Osteocyte (in vitro differentiated cells): Measurements from ENCODE around the gene CRYM. TPM values are rescaled to one million over a fixed set of nuclear protein-coding genes. Genes with fewer than 3 reads are reported as not detected.

Source experiments
- DNase-seq: peaks from one replicate; pipeline ENCODE4 v3.0.0; 2021; ENCODE audit warnings: mixed read lengths; ENCODE audit not compliant: unreplicated experiment; ENCODE audit errors: extremely low spot score
- H3K27ac Mint-ChIP-seq: one replicate; pipeline ENCODE4 v1.8.0; 2021; ENCODE audit warnings: mild to moderate bottlenecking, mixed read lengths; ENCODE audit not compliant: unreplicated experiment
- H3K27me3 Mint-ChIP-seq: one replicate; pipeline ENCODE4 v1.8.0; 2021; ENCODE audit warnings: mixed read lengths; ENCODE audit not compliant: unreplicated experiment
- H3K36me3 Mint-ChIP-seq: one replicate; pipeline ENCODE4 v1.8.0; 2021; ENCODE audit warnings: mixed read lengths; ENCODE audit not compliant: unreplicated experiment
- H3K4me1 Mint-ChIP-seq: one replicate; pipeline ENCODE4 v1.8.0; 2021; ENCODE audit warnings: mixed read lengths; ENCODE audit not compliant: unreplicated experiment
- H3K4me3 Mint-ChIP-seq: one replicate; pipeline ENCODE4 v1.8.0; 2021; ENCODE audit warnings: mild to moderate bottlenecking, moderate library complexity, mixed read lengths; ENCODE audit not compliant: unreplicated experiment
- H3K9me3 Mint-ChIP-seq: one replicate; pipeline ENCODE4 v1.8.0; 2021; ENCODE audit warnings: mixed read lengths; ENCODE audit not compliant: unreplicated experiment
- total RNA-seq: library from RNA; stranded (reverse); gene quantifications from 2 replicates; pipeline ENCODE4 v1.2.1, GENCODE V29; 2021
- TF ChIP-seq, protein P1 (sequence below): fragments of 200-600 bp; sonication (generic); IDR thresholded peaks from 2 replicates; pipeline ENCODE4 v1.5.0; 2021; ENCODE audit warnings: antibody characterized with exemption, mild to moderate bottlenecking, moderate library complexity

CRYM gene
- total RNA-seq, 1 donor from 2014 or later: not detected

DNA sequence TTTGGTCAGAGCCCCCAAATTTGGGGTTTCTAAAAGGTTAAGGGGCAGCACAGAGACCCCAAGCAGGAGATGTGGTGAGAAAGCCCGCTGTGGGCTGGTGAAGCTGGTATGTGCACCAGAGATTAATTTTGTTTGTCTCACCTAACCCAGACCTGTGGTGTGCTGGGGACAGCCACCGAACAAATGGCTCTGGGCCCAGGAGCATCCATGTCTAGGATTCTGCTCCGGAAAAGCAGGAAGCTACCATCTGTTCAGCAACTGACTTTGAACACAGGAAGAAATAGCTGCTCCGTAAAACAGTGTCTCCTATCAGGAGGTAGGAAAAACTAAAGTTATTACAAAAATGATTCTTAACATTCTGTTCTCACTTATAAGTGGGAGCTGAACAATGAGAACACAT is 64.0 kb downstream of the CRYM start:
- Mint-ChIP-seq H3K4me3 (no peak overlapping the region), H3K9me3 (no peaks in the 10 kb centered on the region), H3K4me1 (no peaks in the 10 kb centered on the region), H3K27ac (no peak overlapping the region), H3K27me3 (peaks cover 17% of the 10 kb centered on the region), H3K36me3 (no peaks in the 10 kb centered on the region)
- no peak for DNase-seq
- TF ChIP-seq, protein P1, sequence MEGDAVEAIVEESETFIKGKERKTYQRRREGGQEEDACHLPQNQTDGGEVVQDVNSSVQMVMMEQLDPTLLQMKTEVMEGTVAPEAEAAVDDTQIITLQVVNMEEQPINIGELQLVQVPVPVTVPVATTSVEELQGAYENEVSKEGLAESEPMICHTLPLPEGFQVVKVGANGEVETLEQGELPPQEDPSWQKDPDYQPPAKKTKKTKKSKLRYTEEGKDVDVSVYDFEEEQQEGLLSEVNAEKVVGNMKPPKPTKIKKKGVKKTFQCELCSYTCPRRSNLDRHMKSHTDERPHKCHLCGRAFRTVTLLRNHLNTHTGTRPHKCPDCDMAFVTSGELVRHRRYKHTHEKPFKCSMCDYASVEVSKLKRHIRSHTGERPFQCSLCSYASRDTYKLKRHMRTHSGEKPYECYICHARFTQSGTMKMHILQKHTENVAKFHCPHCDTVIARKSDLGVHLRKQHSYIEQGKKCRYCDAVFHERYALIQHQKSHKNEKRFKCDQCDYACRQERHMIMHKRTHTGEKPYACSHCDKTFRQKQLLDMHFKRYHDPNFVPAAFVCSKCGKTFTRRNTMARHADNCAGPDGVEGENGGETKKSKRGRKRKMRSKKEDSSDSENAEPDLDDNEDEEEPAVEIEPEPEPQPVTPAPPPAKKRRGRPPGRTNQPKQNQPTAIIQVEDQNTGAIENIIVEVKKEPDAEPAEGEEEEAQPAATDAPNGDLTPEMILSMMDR: no peak

DNA sequence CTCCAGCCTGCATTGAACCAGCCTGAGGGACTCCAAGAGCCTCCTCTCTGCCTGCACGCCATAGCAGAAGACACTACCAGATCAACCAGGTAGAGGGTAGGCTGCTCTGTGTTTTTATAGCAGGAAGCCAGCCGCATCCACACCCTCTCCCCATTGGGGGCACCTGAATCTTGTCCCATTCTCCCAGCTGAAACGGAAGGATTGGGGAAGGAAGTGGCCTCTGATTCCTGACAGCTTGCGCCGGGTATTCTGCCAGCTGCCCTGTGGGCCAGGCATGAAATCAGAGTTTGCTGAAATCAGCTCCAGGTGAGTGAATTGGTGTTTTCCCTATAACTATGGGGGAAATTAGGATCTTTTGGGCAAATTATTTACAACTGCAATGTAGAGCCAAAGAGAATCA is 66.6 kb downstream of the CRYM start, which contains the start of gene ZP2:
Gene ZP2 (minus strand): TSS at position 89 of the 400 bp plus-strand sequence. CDS start 27 bp downstream, at position 62.
- Mint-ChIP-seq H3K36me3 (no peaks in the 10 kb centered on the region), H3K27ac (no peak within 1 kb of the TSS), H3K4me1 (no peaks in the 10 kb centered on the region), H3K9me3 (no peaks in the 10 kb centered on the region), H3K27me3 (peaks cover 20% of the 10 kb centered on the region), H3K4me3 (no peak within 1 kb of the TSS)
- no peak for DNase-seq
- TF ChIP-seq, protein P1: no peak

Other genes starting within 250 kb of the CRYM start
- gene DNAH3, start 127.4 kb downstream of the CRYM start, total RNA-seq: not detected in 2 replicates
- 24.8 and 25.2 TPM in 2 replicates for gene LDAF1, start 119.6 kb downstream of the CRYM start, total RNA-seq
- not detected in 2 replicates for gene ZP2, start 66.7 kb downstream of the CRYM start, total RNA-seq
- not detected in 2 replicates for gene ANKS4B, start 44.6 kb downstream of the CRYM start, total RNA-seq